K562 (cell line): ENCODE results near the gene MYLK4. TPM values are rescaled to one million over a fixed set of nuclear protein-coding genes. Genes with fewer than 3 reads are reported as not detected.

Experiments used
- ARID1B ChIP-seq: fragments of 450-650 bp; IDR thresholded peaks from 2 replicates; pipeline ENCODE4 v1.6.1; 2016; ENCODE audit warnings: antibody characterized with exemption, mild to moderate bottlenecking, inconsistent platforms
- CBFA2T2 ChIP-seq: fragments of 450-650 bp; conservative IDR thresholded peaks from 2 replicates; pipeline ENCODE4 v1.6.1; 2017; ENCODE audit warnings: mild to moderate bottlenecking
- DPF2 ChIP-seq: fragments of 450-650 bp; IDR thresholded peaks from 2 replicates; pipeline ENCODE4 v1.6.1; 2016
- EHMT2 ChIP-seq: fragments of 450-650 bp; IDR thresholded peaks from 2 replicates; pipeline ENCODE4 v1.6.1; 2018; ENCODE audit warnings: antibody characterized with exemption
- ETV1 ChIP-seq: fragments of 450-650 bp; conservative IDR thresholded peaks from 2 replicates; pipeline ENCODE4 v1.6.1; 2016; ENCODE audit warnings: missing genetic modification characterization, control low read depth, low read depth, missing compliant biosample characterization
- ETV5 ChIP-seq: sonication (generic); formaldehyde crosslinking; IDR thresholded peaks from 2 replicates; pipeline ENCODE4 v1.4.0; 2020; ENCODE audit warnings: low read depth, mild to moderate bottlenecking, missing genetic modification reagents
- MTA3 ChIP-seq: fragments of 450-650 bp; formaldehyde crosslinking; IDR thresholded peaks from 2 replicates; pipeline ENCODE4 v1.6.1; 2017; ENCODE audit warnings: mild to moderate bottlenecking, borderline replicate concordance
- NFATC3 ChIP-seq: fragments of 450-650 bp; IDR thresholded peaks from 2 replicates; pipeline ENCODE4 v1.6.1; 2017; ENCODE audit warnings: mild to moderate bottlenecking
- NFIC ChIP-seq: fragments of 450-650 bp; IDR thresholded peaks from 2 replicates; pipeline ENCODE4 v1.6.1; 2017; ENCODE audit warnings: mild to moderate bottlenecking, inconsistent platforms
- NFXL1 ChIP-seq: fragments of 450-650 bp; formaldehyde crosslinking; IDR thresholded peaks from 2 replicates; pipeline ENCODE4 v1.4.0; 2021; ENCODE audit warnings: mild to moderate bottlenecking
- RAD51 ChIP-seq: fragments of 450-650 bp; IDR thresholded peaks from 2 replicates; pipeline ENCODE4 v1.7.1; 2016; ENCODE audit warnings: low read depth, mild to moderate bottlenecking, borderline replicate concordance
- RBFOX2 ChIP-seq: fragments of 200-400 bp; formaldehyde crosslinking; IDR thresholded peaks from 2 replicates; pipeline ENCODE4 v1.6.1; 2017; ENCODE audit warnings: low read depth, mild to moderate bottlenecking, low read length, moderate library complexity
- SMARCA4 ChIP-seq: fragments of 450-650 bp; IDR thresholded peaks from 2 replicates; pipeline ENCODE4 v1.6.1; 2016
- polyA plus RNA-seq, 8 experiments: library from polyadenylated mRNA; depleted of rRNA in 4 of 8; stranded (reverse) in 5 of 8; unstranded in 3 of 8; fragments of >200 nt; fragmentation: Nextera tagmentation in 2 of 8; fragmentation: Illumina TruSeq in 1 of 8; extraction: Ambion mirVana in 2 of 8; extraction: Trizol in 1 of 8; gene quantifications; 2 replicates each; pipeline versions ENCODE4 v1.2.1 to v1.2.3, GENCODE V29; 2011 to 2014; ENCODE audit warnings: inconsistent platforms in 1 of 8, missing spikeins in 1 of 8
- total RNA-seq, 7 experiments: library from RNA; depleted of rRNA in 6 of 7; stranded (reverse); fragments of >200 nt in 6 of 7; fragmentation: Illumina TruSeq in 2 of 7; extraction: Trizol in 2 of 7; gene quantifications; 2 replicates each; pipeline versions ENCODE4 v1.2.1 to v1.2.3, GENCODE V29; 2011 to 2021; ENCODE audit warnings: low replicate concordance in 1 of 7
- TF ChIP-seq, protein P1 (sequence below): fragments of 200-800 bp; sonication (Bioruptor generic); IDR thresholded peaks from 2 replicates; pipeline ENCODE4 v1.6.1; 2017; ENCODE audit warnings: missing genetic modification characterization, missing compliant biosample characterization
- TF ChIP-seq, protein P2 (sequence below): fragments of 450-650 bp; IDR thresholded peaks from 2 replicates; pipeline ENCODE4 v1.6.1; 2018; ENCODE audit not compliant: partially characterized antibody

MYLK4 gene
- total and polyA plus RNA-seq, 9 of the 15 experiments (the other 6 are each of a cell fraction or from before 2014, with no cell fraction given) = 0.01 to 0.15 (median 0.06) TPM

DNA sequence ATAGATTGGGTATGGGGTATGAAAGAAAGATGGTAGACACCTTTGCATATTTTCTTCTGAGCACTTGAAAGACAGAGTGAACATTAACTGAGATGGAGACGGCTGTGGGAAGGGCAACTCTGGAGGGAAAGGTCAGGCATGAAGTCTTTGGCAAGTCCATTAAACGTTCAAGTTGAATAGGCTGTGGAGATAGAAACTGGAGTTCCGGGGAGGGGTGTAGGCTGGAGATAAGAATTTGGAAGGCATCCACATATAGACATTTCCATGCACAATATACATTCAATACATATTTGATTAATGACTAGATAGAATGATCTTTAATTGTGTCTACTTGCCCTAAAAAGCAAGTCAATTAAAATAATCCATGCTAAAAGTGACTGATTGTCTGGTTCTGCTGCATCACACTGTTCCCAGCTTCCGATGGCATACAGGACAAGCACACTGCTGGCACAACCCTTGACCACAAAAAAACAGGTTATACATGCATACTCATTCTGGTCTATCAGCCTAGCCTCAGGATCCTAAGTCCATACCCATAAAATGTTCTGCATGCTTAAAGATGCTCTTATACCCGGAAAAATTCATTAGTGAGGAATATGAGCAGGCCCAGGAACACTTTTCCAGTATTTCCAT lies 1.9 kb upstream of the MYLK4 start (continued):
- TF ChIP-seq, protein P1, sequence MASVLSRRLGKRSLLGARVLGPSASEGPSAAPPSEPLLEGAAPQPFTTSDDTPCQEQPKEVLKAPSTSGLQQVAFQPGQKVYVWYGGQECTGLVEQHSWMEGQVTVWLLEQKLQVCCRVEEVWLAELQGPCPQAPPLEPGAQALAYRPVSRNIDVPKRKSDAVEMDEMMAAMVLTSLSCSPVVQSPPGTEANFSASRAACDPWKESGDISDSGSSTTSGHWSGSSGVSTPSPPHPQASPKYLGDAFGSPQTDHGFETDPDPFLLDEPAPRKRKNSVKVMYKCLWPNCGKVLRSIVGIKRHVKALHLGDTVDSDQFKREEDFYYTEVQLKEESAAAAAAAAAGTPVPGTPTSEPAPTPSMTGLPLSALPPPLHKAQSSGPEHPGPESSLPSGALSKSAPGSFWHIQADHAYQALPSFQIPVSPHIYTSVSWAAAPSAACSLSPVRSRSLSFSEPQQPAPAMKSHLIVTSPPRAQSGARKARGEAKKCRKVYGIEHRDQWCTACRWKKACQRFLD (CRISPR knock-in tag) = 0 out of 2 replicates have a peak, but pooled peaks have one; percentile 71
- no peak for TF ChIP-seq RBFOX2
- TF ChIP-seq NFXL1 = no peak
- TF ChIP-seq MTA3 = 0 out of 2 replicates have a peak, but pooled peaks have one; percentile 34
- TF ChIP-seq DPF2 = peak; percentile 49
- TF ChIP-seq RAD51 = no peak
- peak; percentile 43; the same call in 1 of the 2 replicates for TF ChIP-seq NFIC
- TF ChIP-seq NFATC3 = no peak
- TF ChIP-seq, protein P2, sequence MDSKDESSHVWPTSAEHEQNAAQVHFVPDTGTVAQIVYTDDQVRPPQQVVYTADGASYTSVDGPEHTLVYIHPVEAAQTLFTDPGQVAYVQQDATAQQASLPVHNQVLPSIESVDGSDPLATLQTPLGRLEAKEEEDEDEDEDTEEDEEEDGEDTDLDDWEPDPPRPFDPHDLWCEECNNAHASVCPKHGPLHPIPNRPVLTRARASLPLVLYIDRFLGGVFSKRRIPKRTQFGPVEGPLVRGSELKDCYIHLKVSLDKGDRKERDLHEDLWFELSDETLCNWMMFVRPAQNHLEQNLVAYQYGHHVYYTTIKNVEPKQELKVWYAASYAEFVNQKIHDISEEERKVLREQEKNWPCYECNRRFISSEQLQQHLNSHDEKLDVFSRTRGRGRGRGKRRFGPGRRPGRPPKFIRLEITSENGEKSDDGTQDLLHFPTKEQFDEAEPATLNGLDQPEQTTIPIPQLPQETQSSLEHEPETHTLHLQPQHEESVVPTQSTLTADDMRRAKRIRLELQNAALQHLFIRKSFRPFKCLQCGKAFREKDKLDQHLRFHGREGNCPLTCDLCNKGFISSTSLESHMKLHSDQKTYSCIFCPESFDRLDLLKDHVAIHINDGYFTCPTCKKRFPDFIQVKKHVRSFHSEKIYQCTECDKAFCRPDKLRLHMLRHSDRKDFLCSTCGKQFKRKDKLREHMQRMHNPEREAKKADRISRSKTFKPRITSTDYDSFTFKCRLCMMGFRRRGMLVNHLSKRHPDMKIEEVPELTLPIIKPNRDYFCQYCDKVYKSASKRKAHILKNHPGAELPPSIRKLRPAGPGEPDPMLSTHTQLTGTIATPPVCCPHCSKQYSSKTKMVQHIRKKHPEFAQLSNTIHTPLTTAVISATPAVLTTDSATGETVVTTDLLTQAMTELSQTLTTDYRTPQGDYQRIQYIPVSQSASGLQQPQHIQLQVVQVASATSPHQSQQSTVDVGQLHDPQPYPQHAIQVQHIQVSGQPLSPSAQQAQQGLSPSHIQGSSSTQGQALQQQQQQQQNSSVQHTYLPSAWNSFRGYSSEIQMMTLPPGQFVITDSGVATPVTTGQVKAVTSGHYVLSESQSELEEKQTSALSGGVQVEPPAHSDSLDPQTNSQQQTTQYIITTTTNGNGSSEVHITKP = peak; percentile 17
- 0 out of 2 replicates have a peak, but pooled peaks have one; percentile 30 for TF ChIP-seq EHMT2
- peak; percentile 60; the same call in 1 of the 2 replicates for TF ChIP-seq ETV1 (tag)
- peak; percentile 45 for TF ChIP-seq ARID1B
- TF ChIP-seq SMARCA4 = peak; percentile 36; the same call in 1 of the 2 replicates
- 0 out of 2 replicates have a peak, but pooled peaks have one; percentile 4 for TF ChIP-seq ETV5 (CRISPR knock-in tag)
- TF ChIP-seq CBFA2T2 = peak; percentile 26; the same call in 1 of the 2 replicates
